Gastroesophageal sphincter (tissue), 4 donors: ENCODE data around the gene CCDC13. TPM values are rescaled to one million over a fixed set of nuclear protein-coding genes. Genes with fewer than 3 reads are reported as not detected.

Experiments used
- ATAC-seq: fragments of 150-250 bp; one replicate; pipeline ENCODE4 v1.9.1; 2016; ENCODE audit warnings: mild to moderate bottlenecking, moderate library complexity
- H3K27ac ChIP-seq, 4 donors: fragments of 200-600 bp; sonication (generic) in 3 of 4; 1 replicate in 3 of 4; 2 replicates in 1 of 4; pipeline ENCODE4 v1.5.1; 2016 to 2019
- H3K27me3 ChIP-seq: fragments of 200-600 bp; sonication (generic); one replicate; pipeline ENCODE4 v1.5.1; 2019
- H3K36me3 ChIP-seq, 2 donors: fragments of 200-600 bp; sonication (generic); one replicate each; pipeline ENCODE4 v1.5.1; 2019; ENCODE audit warnings: control low read depth in 1 of 2
- H3K4me1 ChIP-seq, 3 donors: fragments of 200-600 bp; sonication (generic); 1 replicate in 2 of 3; 2 replicates in 1 of 3; pipeline ENCODE4 v1.5.1; 2016 to 2019; ENCODE audit warnings: control low read depth in 2 of 3
- H3K4me3 ChIP-seq, 2 donors: fragments of 200-600 bp; sonication (generic); one replicate each; pipeline ENCODE4 v1.5.1; 2019; ENCODE audit warnings: mild to moderate bottlenecking in 1 of 2, moderate library complexity in 1 of 2
- H3K9me3 ChIP-seq, 3 donors: fragments of 200-600 bp; sonication (generic); one replicate each; pipeline ENCODE4 v1.5.1; 2017 to 2019; ENCODE audit warnings: control low read depth in 2 of 3
- CTCF ChIP-seq, 4 experiments: fragments of 200-600 bp in 2 of 4; fragments of 450-650 bp in 2 of 4; sonication (generic) in 1 of 4; IDR thresholded peaks; one replicate each; pipeline ENCODE4 v1.5.1; 2017 to 2019; ENCODE audit warnings: antibody characterized with exemption in 4 of 4, mild to moderate bottlenecking in 2 of 4, moderate library complexity in 2 of 4
- EP300 ChIP-seq: sonication (generic); formaldehyde crosslinking; IDR thresholded peaks from one replicate; pipeline ENCODE4 v1.6.1; 2017; ENCODE audit warnings: antibody characterized with exemption, mild to moderate bottlenecking
- POLR2A ChIP-seq, 2 donors: fragments of 450-650 bp; IDR thresholded peaks; one replicate each; pipeline ENCODE4 v1.6.1; 2017; ENCODE audit warnings: antibody characterized with exemption in 2 of 2, mild to moderate bottlenecking in 2 of 2, moderate library complexity in 1 of 2
- POLR2AphosphoS5 ChIP-seq: sonication (generic); formaldehyde crosslinking; IDR thresholded peaks from one replicate; pipeline ENCODE4 v1.6.1; 2017; ENCODE audit warnings: antibody characterized with exemption
- WGBS, 2 donors: methylation state at CpG; one replicate each; pipeline ENCODE4 v1.1.5; 2018; ENCODE audit warnings: low coverage in 1 of 2; 5-methylcytosine and 5-hydroxymethylcytosine counted together
- total RNA-seq, 4 donors: library from RNA; depleted of rRNA; stranded (reverse); fragments of >200 nt; gene quantifications; one replicate each; pipeline ENCODE4 v1.1.0, GENCODE V29; 2016

CCDC13 gene
- total RNA-seq, 4 donors from 2014 or later, result 2.8 to 7.4 (median 5.6) TPM

GRCh38 chr3:42771271-42771670 is 1.8 kb downstream of the CCDC13 start:
- Histone ChIP-seq H3K4me1 (peaks cover 0 to 25% (median 0%) of the 10 kb centered on the region in 3 donors), H3K9me3 (no peaks in the 10 kb centered on the region), H3K27me3 (no peaks in the 10 kb centered on the region), H3K4me3 (no peak overlapping the region), H3K36me3 (no peaks in the 10 kb centered on the region), H3K27ac (no peak overlapping the region)
- ATAC-seq, result no peak
- TF ChIP-seq CTCF (IDR thresholded peaks at IDR 0.05), result no peak
- no peak for TF ChIP-seq POLR2A (IDR thresholded peaks at IDR 0.05)
- no peak for TF ChIP-seq EP300
- no peak for TF ChIP-seq POLR2AphosphoS5
- 78 to 100% methylated on average over 1 of the region's 1 CpG for WGBS, 2 donors

- Histone ChIP-seq H3K27me3 (no peaks in the 10 kb centered on the region), H3K27ac (no peak overlapping the region), H3K4me3 (no peak overlapping the region), H3K36me3 (no peaks in the 10 kb centered on the region), H3K9me3 (no peaks in the 10 kb centered on the region), H3K4me1 (peaks cover 0 to 20% (median 0%) of the 10 kb centered on the region in 3 donors)
- no peak for ATAC-seq
- TF ChIP-seq POLR2A (IDR thresholded peaks at IDR 0.05) (no peak), CTCF (IDR thresholded peaks at IDR 0.05) (no peak), POLR2AphosphoS5 (no peak), EP300 (no peak)
- WGBS, 2 donors, result 95% methylated on average over 6 of the region's 28 CpGs; no CpG with 5 or more reads in 1 of the 2 donors
Observed at GRCh38 chr3:42769477-42770131, 3.4 kb downstream of the CCDC13 start.

GRCh38 chr3:42764561-42765295 is 8.3 kb downstream of the CCDC13 start:
- Histone ChIP-seq H3K27me3 (no peaks in the 10 kb centered on the region), H3K36me3 (no peaks in the 10 kb centered on the region), H3K27ac (no peak overlapping the region), H3K4me3 (no peak overlapping the region), H3K9me3 (no peaks in the 10 kb centered on the region), H3K4me1 (peaks cover 0 to 23% (median 2%) of the 10 kb centered on the region in 3 donors)
- TF ChIP-seq POLR2A (IDR thresholded peaks at IDR 0.05) (no peak), CTCF (IDR thresholded peaks at IDR 0.05) (no peak), EP300 (no peak), POLR2AphosphoS5 (no peak)
- WGBS, 2 donors, result 80 to 89% methylated on average over 3 of the region's 3 CpGs
- no peak for ATAC-seq

- H3K36me3 ChIP-seq, result no peaks in the 10 kb centered on the region
- H3K27ac ChIP-seq, result no peak overlapping the region
- H3K9me3 ChIP-seq, result no peaks in the 10 kb centered on the region
- H3K27me3 ChIP-seq, result no peaks in the 10 kb centered on the region
- no peak for TF ChIP-seq POLR2AphosphoS5
- no peak overlapping the region for H3K4me3 ChIP-seq
- peaks cover 0 to 29% (median 2%) of the 10 kb centered on the region in 3 donors for H3K4me1 ChIP-seq
- no peak for ATAC-seq
- 77 to 100% methylated on average over 1 to 3 of the region's 3 CpGs for WGBS, 2 donors
Observed at GRCh38 chr3:42764115-42764514, 8.9 kb downstream of the CCDC13 start.

GRCh38 chr3:42763021-42763420 is 10.0 kb downstream of the CCDC13 start:
- peak; percentile 3 for ATAC-seq
- Histone ChIP-seq H3K36me3 (no peaks in the 10 kb centered on the region), H3K27me3 (no peaks in the 10 kb centered on the region), H3K4me1 (peaks cover 0 to 33% (median 2%) of the 10 kb centered on the region in 3 donors), H3K9me3 (no peaks in the 10 kb centered on the region), H3K27ac (peak overlapping the region in 3 of 4 donors; percentile 28 to 52 (median 44)), H3K4me3 (no peak overlapping the region)
- TF ChIP-seq POLR2AphosphoS5 (no peak), POLR2A (IDR thresholded peaks at IDR 0.05) (no peak), CTCF (IDR thresholded peaks at IDR 0.05) (no peak), EP300 (no peak)
- WGBS, 2 donors, result 17 to 33% methylated on average over 2 of the region's 2 CpGs
